BLaER1 (cell line): ENCODE results near the gene OR7E24.
"Not testable (repeated sequence)": the region's sequence is repeated elsewhere in the genome, so short reads cannot be mapped to it uniquely, and the experiment has no call there.

Experiments
- H3K27ac ChIP-seq: shearing (Covaris generic); formaldehyde crosslinking; 2 replicates; pipeline ENCODE4 v1.8.1; 2022
- H3K27me3 ChIP-seq: shearing (Covaris generic); formaldehyde crosslinking; 2 replicates; pipeline ENCODE4 v1.8.1; 2022
- H3K36me3 ChIP-seq: shearing (Covaris generic); formaldehyde crosslinking; 2 replicates; pipeline ENCODE4 v1.8.1; 2022
- H3K4me1 ChIP-seq: shearing (Covaris generic); formaldehyde crosslinking; 2 replicates; pipeline ENCODE4 v1.8.1; 2022
- H3K4me2 ChIP-seq: shearing (Covaris generic); formaldehyde crosslinking; 2 replicates; pipeline ENCODE4 v1.8.1; 2022
- H3K4me3 ChIP-seq: shearing (Covaris generic); formaldehyde crosslinking; 2 replicates; pipeline ENCODE4 v1.8.1; 2022
- H3K9ac ChIP-seq: shearing (Covaris generic); formaldehyde crosslinking; 2 replicates; pipeline ENCODE4 v1.8.1; 2022
- H3K9me3 ChIP-seq: shearing (Covaris generic); formaldehyde crosslinking; 2 replicates; pipeline ENCODE4 v1.8.1; 2022
- H4K20me1 ChIP-seq: shearing (Covaris generic); formaldehyde crosslinking; 2 replicates; pipeline ENCODE4 v1.8.1; 2022
- Cebpa-rat ChIP-seq: shearing (Covaris generic); IDR thresholded peaks from 2 replicates; pipeline ENCODE4 v1.8.1; 2022

The OR7E24 gene

GRCh38 chr19:9250630-9251029, at the start of gene OR7E24:
Gene OR7E24 (plus strand): TSS chr19:9250930. CDS start chr19:9251044, 114 bp downstream.
- Histone ChIP-seq H3K27ac (no peak within 1 kb of the TSS), H4K20me1 (no peaks in the 10 kb centered on the region), H3K27me3 (no peaks in the 10 kb centered on the region), H3K4me3 (no peak within 1 kb of the TSS), H3K4me2 (no peak within 1 kb of the TSS), H3K4me1 (no peaks in the 10 kb centered on the region), H3K9me3 (0 out of 2 replicates have a peak, but pooled peaks cover 7% of the 10 kb centered on the region), H3K36me3 (no peaks in the 10 kb centered on the region), H3K9ac (no peak within 1 kb of the TSS)
- no peak for TF ChIP-seq Cebpa-rat

- no peak for TF ChIP-seq Cebpa-rat
- Histone ChIP-seq H3K27ac (no peak overlapping the region), H3K27me3 (no peaks in the 10 kb centered on the region), H3K9me3 (no peaks in the 10 kb centered on the region), H3K9ac (no peak overlapping the region), H4K20me1 (no peaks in the 10 kb centered on the region), H3K4me3 (peak overlapping the region; percentile 50), H3K4me1 (no peaks in the 10 kb centered on the region), H3K4me2 (peak overlapping the region; percentile 74), H3K36me3 (no peaks in the 10 kb centered on the region)
These were observed 45.1 kb upstream of the OR7E24 start for GRCh38 chr19:9205501-9206113.

GRCh38 chr19:9219489-9219888, 31.2 kb upstream of the OR7E24 start, which contains the start of gene OR7D4:
Gene OR7D4 (minus strand): TSS chr19:9219589. CDS start chr19:9214837, 4,752 bp downstream.
- no peaks in the 10 kb centered on the region for H3K4me1 ChIP-seq
- H3K27me3 ChIP-seq, result no peaks in the 10 kb centered on the region
- no peaks in the 10 kb centered on the region for H4K20me1 ChIP-seq
- no peak within 1 kb of the TSS for H3K9ac ChIP-seq
- H3K4me3 ChIP-seq, result no peak within 1 kb of the TSS
- H3K36me3 ChIP-seq, result no peaks in the 10 kb centered on the region
- peaks cover 8% of the 10 kb centered on the region; the same call in 1 of the 2 replicates for H3K9me3 ChIP-seq
- H3K27ac ChIP-seq, result no peak within 1 kb of the TSS
- H3K4me2 ChIP-seq, result no peak within 1 kb of the TSS
- TF ChIP-seq Cebpa-rat, result no peak

- Histone ChIP-seq H3K36me3 (no peaks in the 10 kb centered on the region), H3K27ac (no peak overlapping the region), H3K4me1 (no peaks in the 10 kb centered on the region), H3K9ac (no peak overlapping the region), H3K9me3 (peaks cover 10% of the 10 kb centered on the region; the same call in 1 of the 2 replicates), H3K4me2 (no peak overlapping the region), H3K4me3 (no peak overlapping the region), H3K27me3 (no peaks in the 10 kb centered on the region), H4K20me1 (no peaks in the 10 kb centered on the region)
- no peak for TF ChIP-seq Cebpa-rat
These were observed 506 bp downstream of the OR7E24 start for GRCh38 chr19:9251236-9251635.

- H3K9me3 ChIP-seq, result peaks cover 44% of the 10 kb centered on the region
- H3K27me3 ChIP-seq, H3K4me2 ChIP-seq, H3K27ac ChIP-seq, H3K36me3 ChIP-seq, H3K4me3 ChIP-seq, H3K4me1 ChIP-seq, H3K9ac ChIP-seq, H4K20me1 ChIP-seq: not testable (repeated sequence)
These were observed 32.8 kb downstream of the OR7E24 start for GRCh38 chr19:9283485-9283884.

GRCh38 chr19:9289231-9289884, 38.6 kb downstream of the OR7E24 start:
- Histone ChIP-seq H3K9me3 (peaks cover 77% of the 10 kb centered on the region), H3K4me3 (no peak overlapping the region), H3K36me3 (peaks cover 35% of the 10 kb centered on the region), H3K9ac (no peak overlapping the region), H3K4me1 (peaks cover 8% of the 10 kb centered on the region), H4K20me1 (no peaks in the 10 kb centered on the region), H3K27ac (no peak overlapping the region), H3K27me3 (no peaks in the 10 kb centered on the region), H3K4me2 (no peak overlapping the region)
- no peak for TF ChIP-seq Cebpa-rat

GRCh38 chr19:9295411-9295849, 44.7 kb downstream of the OR7E24 start:
- H3K36me3 ChIP-seq, result peaks cover 82% of the 10 kb centered on the region
- H3K27ac ChIP-seq, result no peak overlapping the region
- no peak for TF ChIP-seq Cebpa-rat
- H3K9ac ChIP-seq, result no peak overlapping the region
- peaks cover 87% of the 10 kb centered on the region for H3K9me3 ChIP-seq
- H3K4me3 ChIP-seq, result peak overlapping the region; percentile 25; the same call in 1 of the 2 replicates
- no peaks in the 10 kb centered on the region for H4K20me1 ChIP-seq
- H3K4me2 ChIP-seq, result no peak overlapping the region
- no peaks in the 10 kb centered on the region for H3K4me1 ChIP-seq
- H3K27me3 ChIP-seq, result no peaks in the 10 kb centered on the region

- Histone ChIP-seq H3K4me3 (peak overlapping the region; percentile 18; the same call in 1 of the 2 replicates), H3K27me3 (no peaks in the 10 kb centered on the region), H4K20me1 (no peaks in the 10 kb centered on the region), H3K4me1 (no peaks in the 10 kb centered on the region), H3K9ac (no peak overlapping the region), H3K36me3 (peaks cover 91% of the 10 kb centered on the region), H3K4me2 (no peak overlapping the region), H3K9me3 (peaks cover 96% of the 10 kb centered on the region), H3K27ac (no peak overlapping the region)
- no peak for TF ChIP-seq Cebpa-rat
These were observed 45.6 kb downstream of the OR7E24 start for GRCh38 chr19:9296336-9296735.
